KMS-11 (cell line): ENCODE measurements around the gene NEUROG2.
A peak's percentile ranks its signal among the peaks of the same experiment; 100 is the strongest.

Source experiments
- H2AFZ ChIP-seq: fragments of 200-600 bp; sonication (generic); 2 replicates; pipeline ENCODE4 v1.6.1; 2016; ENCODE audit warnings: antibody characterized with exemption, mixed run types, low read depth
- H3K27ac ChIP-seq: fragments of 200-600 bp; sonication (generic); 2 replicates; pipeline ENCODE4 v1.6.1; 2016; ENCODE audit warnings: mild to moderate bottlenecking, mixed run types
- H3K27me3 ChIP-seq: fragments of 200-600 bp; sonication (generic); 2 replicates; pipeline ENCODE4 v1.6.1; 2017; ENCODE audit warnings: mild to moderate bottlenecking, low read depth, mixed run types, moderate library complexity; ENCODE audit not compliant: insufficient read depth
- H3K36me3 ChIP-seq: fragments of 200-600 bp; sonication (generic); 2 replicates; pipeline ENCODE4 v1.6.1; 2017; ENCODE audit warnings: mild to moderate bottlenecking, mixed run types; ENCODE audit not compliant: insufficient read depth
- H3K4me1 ChIP-seq: fragments of 200-600 bp; sonication (generic); 2 replicates; pipeline ENCODE4 v1.6.1; 2016; ENCODE audit warnings: mild to moderate bottlenecking, low read depth, mixed run types; ENCODE audit not compliant: poor library complexity, severe bottlenecking
- H3K4me2 ChIP-seq: fragments of 200-600 bp; sonication (generic); 2 replicates; pipeline ENCODE4 v1.7.0; 2016; ENCODE audit warnings: mild to moderate bottlenecking, mixed run types
- H3K4me3 ChIP-seq: fragments of 200-600 bp; sonication (generic); IDR thresholded peaks from 2 replicates; pipeline ENCODE4 v1.6.1; 2017; ENCODE audit warnings: low read depth, low read length, mixed read lengths; ENCODE audit not compliant: insufficient read depth
- H3K79me2 ChIP-seq: fragments of 200-600 bp; sonication (generic); 2 replicates; pipeline ENCODE4 v1.6.1; 2016; ENCODE audit warnings: low read depth, mixed run types; ENCODE audit not compliant: insufficient read depth
- H3K9ac ChIP-seq: fragments of 200-600 bp; sonication (generic); 2 replicates; pipeline ENCODE4 v1.6.1; 2016; ENCODE audit warnings: mild to moderate bottlenecking, mixed run types
- H4K20me1 ChIP-seq: fragments of 200-600 bp; sonication (generic); 2 replicates; pipeline ENCODE4 v1.6.1; 2016; ENCODE audit warnings: mild to moderate bottlenecking, mixed run types; ENCODE audit not compliant: insufficient read depth
- TF ChIP-seq, protein P1 (sequence below): fragments of 200-600 bp; sonication (generic); conservative IDR thresholded peaks from 2 replicates; pipeline ENCODE4 v1.6.1; 2017; ENCODE audit warnings: low read depth, mild to moderate bottlenecking, antibody characterized with exemption, low read length, moderate library complexity, mixed read lengths

Gene NEUROG2

GRCh38 chr4:112516066-112516470 is at the start of gene NEUROG2:
NEUROG2 (minus strand) TSS chr4:112516180; CDS start chr4:112515475, 705 bp downstream.
- Histone ChIP-seq H3K79me2 (no peaks in the 10 kb centered on the region), H3K27ac (peak within 1 kb of the TSS; percentile 20; the same call in 1 of the 2 replicates), H3K27me3 (0 out of 2 replicates have a peak, but pooled peaks cover 5% of the 10 kb centered on the region), H3K9ac (peak within 1 kb of the TSS; percentile 47; the same call in 1 of the 2 replicates), H3K4me1 (peaks cover 30% of the 10 kb centered on the region), H3K4me2 (peak within 1 kb of the TSS; percentile 78), H4K20me1 (no peaks in the 10 kb centered on the region), H3K36me3 (no peaks in the 10 kb centered on the region), H2AFZ (peak within 1 kb of the TSS; percentile 99), H3K4me3 (peak within 1 kb of the TSS; percentile 46)
- TF ChIP-seq, protein P1, sequence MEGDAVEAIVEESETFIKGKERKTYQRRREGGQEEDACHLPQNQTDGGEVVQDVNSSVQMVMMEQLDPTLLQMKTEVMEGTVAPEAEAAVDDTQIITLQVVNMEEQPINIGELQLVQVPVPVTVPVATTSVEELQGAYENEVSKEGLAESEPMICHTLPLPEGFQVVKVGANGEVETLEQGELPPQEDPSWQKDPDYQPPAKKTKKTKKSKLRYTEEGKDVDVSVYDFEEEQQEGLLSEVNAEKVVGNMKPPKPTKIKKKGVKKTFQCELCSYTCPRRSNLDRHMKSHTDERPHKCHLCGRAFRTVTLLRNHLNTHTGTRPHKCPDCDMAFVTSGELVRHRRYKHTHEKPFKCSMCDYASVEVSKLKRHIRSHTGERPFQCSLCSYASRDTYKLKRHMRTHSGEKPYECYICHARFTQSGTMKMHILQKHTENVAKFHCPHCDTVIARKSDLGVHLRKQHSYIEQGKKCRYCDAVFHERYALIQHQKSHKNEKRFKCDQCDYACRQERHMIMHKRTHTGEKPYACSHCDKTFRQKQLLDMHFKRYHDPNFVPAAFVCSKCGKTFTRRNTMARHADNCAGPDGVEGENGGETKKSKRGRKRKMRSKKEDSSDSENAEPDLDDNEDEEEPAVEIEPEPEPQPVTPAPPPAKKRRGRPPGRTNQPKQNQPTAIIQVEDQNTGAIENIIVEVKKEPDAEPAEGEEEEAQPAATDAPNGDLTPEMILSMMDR: no peak

GRCh38 chr4:112564706-112565270 is 48.8 kb upstream of the NEUROG2 start:
- no peaks in the 10 kb centered on the region for H4K20me1 ChIP-seq
- H3K4me3 ChIP-seq: no peak overlapping the region
- H3K27ac ChIP-seq: no peak overlapping the region
- TF ChIP-seq, protein P1: no peak
- H3K9ac ChIP-seq: no peak overlapping the region
- no peaks in the 10 kb centered on the region for H3K27me3 ChIP-seq
- no peaks in the 10 kb centered on the region for H3K79me2 ChIP-seq
- no peaks in the 10 kb centered on the region for H3K4me1 ChIP-seq
- H3K4me2 ChIP-seq: no peak overlapping the region
- no peaks in the 10 kb centered on the region for H3K36me3 ChIP-seq
- H2AFZ ChIP-seq: no peak overlapping the region

DNA sequence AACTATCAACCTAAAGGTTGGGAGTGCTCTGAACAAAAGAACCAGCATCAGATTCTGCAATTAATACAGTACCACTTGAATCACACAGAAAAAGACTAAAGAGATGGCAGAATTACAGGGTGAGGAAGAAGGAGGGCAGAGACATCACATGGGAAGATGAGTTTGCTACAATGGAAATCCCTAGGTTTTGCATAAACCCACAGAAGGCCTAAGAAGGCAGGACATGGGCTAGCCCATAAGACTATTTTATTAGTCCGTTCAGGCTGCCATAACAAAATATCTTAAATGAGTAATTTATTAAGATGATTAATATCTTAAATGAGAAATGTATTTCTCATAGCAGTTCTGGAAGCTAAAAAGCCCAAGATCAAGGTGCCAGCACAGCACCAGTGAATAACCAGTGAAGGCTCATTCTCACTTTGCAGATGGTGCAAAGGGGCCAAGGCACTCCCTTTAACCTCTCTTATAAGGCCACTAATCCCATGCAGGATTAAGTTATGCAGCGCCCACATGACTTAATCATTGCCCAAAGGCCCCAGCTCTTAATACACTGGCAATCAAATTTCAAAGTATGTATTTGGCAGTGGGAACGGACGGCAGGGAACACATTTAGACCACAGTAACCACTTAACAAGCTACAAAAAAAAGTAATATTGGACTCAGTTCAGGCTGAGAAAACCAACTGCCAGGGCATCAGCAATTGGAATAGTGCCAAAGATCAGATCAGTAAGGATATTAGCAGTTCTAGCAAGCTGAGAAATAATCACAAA is 47.6 kb upstream of the NEUROG2 start:
- H3K27me3 ChIP-seq: no peaks in the 10 kb centered on the region
- no peaks in the 10 kb centered on the region for H3K79me2 ChIP-seq
- H3K4me1 ChIP-seq: no peaks in the 10 kb centered on the region
- no peak overlapping the region for H2AFZ ChIP-seq
- H3K36me3 ChIP-seq: no peaks in the 10 kb centered on the region
- no peak overlapping the region for H3K4me3 ChIP-seq
- no peak overlapping the region for H3K9ac ChIP-seq
- no peaks in the 10 kb centered on the region for H4K20me1 ChIP-seq
- H3K27ac ChIP-seq: no peak overlapping the region
- H3K4me2 ChIP-seq: no peak overlapping the region
- TF ChIP-seq, protein P1: no peak

DNA sequence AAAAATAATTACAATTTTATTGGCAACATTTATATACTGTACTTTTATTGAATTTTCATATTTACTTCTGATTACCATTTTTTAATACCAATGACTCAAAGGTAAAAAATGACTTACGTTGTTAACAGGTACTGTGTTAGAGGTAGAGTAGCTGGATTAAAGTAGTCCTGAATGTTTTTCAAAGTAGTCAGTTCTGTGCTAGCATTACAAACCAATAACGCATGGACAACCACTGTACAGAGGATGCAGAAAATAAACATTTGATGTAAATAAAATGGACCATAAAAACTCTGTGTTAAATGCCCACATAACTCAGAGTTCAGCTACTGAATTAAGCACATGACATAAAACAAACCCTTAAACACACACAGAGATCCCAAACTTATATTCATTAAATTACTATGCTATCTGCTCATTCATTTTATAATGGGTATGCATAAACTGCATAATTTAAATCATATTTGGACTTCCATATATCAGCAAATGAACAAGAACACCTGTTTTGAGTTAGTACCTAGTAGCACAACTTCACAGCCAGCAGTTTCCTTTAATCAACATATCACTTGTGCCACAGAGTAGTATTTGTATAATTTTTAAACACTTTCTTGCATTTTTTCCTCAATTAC is 46.4 kb upstream of the NEUROG2 start:
- TF ChIP-seq, protein P1: no peak
- Histone ChIP-seq H4K20me1 (no peaks in the 10 kb centered on the region), H3K79me2 (no peaks in the 10 kb centered on the region), H3K9ac (no peak overlapping the region), H2AFZ (no peak overlapping the region), H3K4me1 (no peaks in the 10 kb centered on the region), H3K36me3 (no peaks in the 10 kb centered on the region), H3K4me3 (no peak overlapping the region), H3K27ac (no peak overlapping the region), H3K27me3 (no peaks in the 10 kb centered on the region), H3K4me2 (no peak overlapping the region)
